HepG2 (cell line): ENCODE data around the gene AGBL2. TPM values are rescaled to one million over a fixed set of nuclear protein-coding genes. Genes with fewer than 3 reads are reported as not detected.
A peak's percentile ranks its signal among the peaks of the same experiment; 100 is the strongest.

Experiments
- ATRX ChIP-seq: sonication (generic); formaldehyde crosslinking; IDR thresholded peaks from 2 replicates; pipeline ENCODE4 v1.4.0; 2020; ENCODE audit warnings: missing genetic modification reagents, borderline replicate concordance
- CBX5 ChIP-seq: sonication (generic); formaldehyde crosslinking; IDR thresholded peaks from 2 replicates; pipeline ENCODE4 v1.4.0; 2020; ENCODE audit warnings: missing genetic modification reagents, borderline replicate concordance
- CHD2 ChIP-seq: IDR thresholded peaks from 2 replicates; pipeline ENCODE4 v1.6.1; 2011; ENCODE audit warnings: low read depth, low read length, improper control_type of control experiment
- EHMT2 ChIP-seq: fragments of 200-600 bp; sonication (generic); IDR thresholded peaks from 2 replicates; pipeline ENCODE4 v1.7.0; 2017; ENCODE audit warnings: antibody characterized with exemption, low read depth, low read length, borderline replicate concordance
- GLI4 ChIP-seq: sonication (generic); formaldehyde crosslinking; IDR thresholded peaks from 2 replicates; pipeline ENCODE4 v1.5.1; 2020; ENCODE audit warnings: missing genetic modification reagents, mild to moderate bottlenecking, moderate library complexity, borderline replicate concordance
- HOXD1 ChIP-seq: sonication (generic); formaldehyde crosslinking; IDR thresholded peaks from 2 replicates; pipeline ENCODE4 v1.5.0; 2020; ENCODE audit warnings: missing genetic modification reagents
- NCOA2 ChIP-seq: sonication (generic); formaldehyde crosslinking; IDR thresholded peaks from 2 replicates; pipeline ENCODE4 v1.8.0; 2022; ENCODE audit warnings: inconsistent platforms
- NCOA5 ChIP-seq: sonication (generic); formaldehyde crosslinking; IDR thresholded peaks from 2 replicates; pipeline ENCODE4 v1.4.0; 2020; ENCODE audit warnings: missing genetic modification reagents
- RBM39 ChIP-seq: fragments of 200-400 bp; formaldehyde crosslinking; IDR thresholded peaks from one replicate; pipeline ENCODE4 v1.6.1; 2018; ENCODE audit warnings: antibody characterized with exemption, mild to moderate bottlenecking, low read depth, low read length; ENCODE audit not compliant: poor library complexity, severe bottlenecking
- RXRB ChIP-seq: IDR thresholded peaks from 2 replicates; pipeline ENCODE4 v1.6.1; 2016; ENCODE audit warnings: borderline replicate concordance, missing genetic modification reagents, missing compliant biosample characterization
- SUZ12 ChIP-seq: fragments of 150-350 bp; IDR thresholded peaks from 2 replicates; pipeline ENCODE4 v1.6.1; 2014; ENCODE audit warnings: low read depth, low read length
- THAP9 ChIP-seq: sonication (generic); formaldehyde crosslinking; IDR thresholded peaks from 2 replicates; pipeline ENCODE4; 2020; ENCODE audit warnings: missing genetic modification reagents, mild to moderate bottlenecking, borderline replicate concordance
- TRIM22 ChIP-seq: fragments of 450-650 bp; IDR thresholded peaks from 2 replicates; pipeline ENCODE4 v1.6.1; 2017
- ZNF160 ChIP-seq: sonication (generic); formaldehyde crosslinking; IDR thresholded peaks from 2 replicates; pipeline ENCODE4 v1.8.0; 2022; ENCODE audit warnings: mild to moderate bottlenecking, inconsistent platforms, missing genetic modification reagents
- ZNF556 ChIP-seq: sonication (generic); formaldehyde crosslinking; IDR thresholded peaks from 2 replicates; pipeline ENCODE4 v1.4.0; 2020; ENCODE audit warnings: mild to moderate bottlenecking, missing genetic modification reagents, borderline replicate concordance
- ZNF589 ChIP-seq: sonication (generic); formaldehyde crosslinking; conservative IDR thresholded peaks from 2 replicates; pipeline ENCODE4 v1.8.0; 2022; ENCODE audit warnings: mild to moderate bottlenecking, moderate library complexity, missing genetic modification reagents
- ZNF777 ChIP-seq: sonication (generic); formaldehyde crosslinking; IDR thresholded peaks from 2 replicates; pipeline ENCODE4 v1.4.0; 2020; ENCODE audit warnings: missing genetic modification reagents
- ZSCAN21 ChIP-seq: sonication (generic); formaldehyde crosslinking; IDR thresholded peaks from 2 replicates; pipeline ENCODE4 v1.8.0; 2022; ENCODE audit warnings: mild to moderate bottlenecking, missing genetic modification reagents, moderate library complexity, borderline replicate concordance
- ZSCAN22 ChIP-seq: sonication (generic); formaldehyde crosslinking; IDR thresholded peaks from 2 replicates; pipeline ENCODE4 v1.4.0; 2020; ENCODE audit warnings: mild to moderate bottlenecking, missing genetic modification reagents
- polyA plus RNA-seq, 8 experiments: library from polyadenylated mRNA; depleted of rRNA in 3 of 8; stranded (reverse) in 7 of 8; unstranded in 1 of 8; fragments of >200 nt; fragmentation: Illumina TruSeq in 4 of 8; extraction: Trizol in 4 of 8; gene quantifications; 2 replicates each; pipeline versions ENCODE4 v1.2.1 to v1.2.3, GENCODE V29; 2011 to 2016; ENCODE audit warnings: low read depth in 4 of 8, missing spikeins in 1 of 8, mixed read lengths in 1 of 8; ENCODE audit not compliant: insufficient read depth in 1 of 8
- total RNA-seq, 5 experiments: library from RNA; depleted of rRNA; stranded (reverse); fragments of >200 nt; fragmentation: Illumina TruSeq; extraction: Trizol; gene quantifications; 2 replicates each; pipeline ENCODE4 v1.2.3, GENCODE V29; 2016; ENCODE audit warnings: low read depth in 1 of 5
- TF ChIP-seq, protein P1 (sequence below): sonication (generic); formaldehyde crosslinking; IDR thresholded peaks from 2 replicates; pipeline ENCODE4 v1.5.0; 2020; ENCODE audit warnings: mild to moderate bottlenecking, missing genetic modification reagents

The AGBL2 gene
- total and polyA plus RNA-seq, 2 of the 13 experiments (the other 11 are each of a cell fraction or from before 2014, with no cell fraction given) = 1.6 to 5.7 TPM

DNA sequence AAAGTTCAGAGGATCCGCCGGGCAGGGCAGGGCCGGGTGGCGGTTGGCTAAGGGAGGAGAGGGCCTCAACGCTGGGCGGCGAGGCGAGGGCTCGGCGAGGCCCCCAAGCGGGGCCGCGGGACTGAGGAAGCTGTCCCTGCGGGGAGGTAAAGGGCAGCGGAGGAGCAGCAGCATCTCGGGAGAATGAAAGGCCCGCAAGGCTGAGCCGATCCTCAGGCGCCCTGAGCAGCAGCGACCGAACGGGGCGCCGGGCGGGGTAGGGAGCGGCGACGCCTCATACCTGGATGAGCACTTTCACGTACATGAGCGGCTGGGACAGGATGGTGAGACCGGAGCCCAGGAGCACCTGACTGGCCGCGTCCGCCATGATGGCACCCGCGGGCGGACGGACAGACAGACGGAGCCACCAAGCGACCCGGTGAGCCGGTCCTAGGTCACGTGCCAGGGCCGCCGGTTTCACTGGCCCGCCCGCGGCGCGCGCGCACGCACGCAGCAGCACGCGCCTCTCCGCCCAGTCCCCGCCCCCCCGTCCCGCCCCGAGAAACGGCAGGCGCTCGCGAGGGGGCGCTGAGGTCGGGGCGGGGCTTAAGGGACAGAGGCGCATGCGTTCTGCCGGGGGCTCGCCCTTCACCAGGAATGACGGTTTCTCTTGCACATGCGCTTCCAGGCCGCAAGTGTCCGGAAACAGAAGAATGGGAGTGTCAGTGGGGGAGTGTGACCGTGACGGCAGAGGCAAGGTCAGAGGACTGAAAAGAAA is 72.9 kb downstream of the AGBL2 start, which contains the start of gene MTCH2 (continued):
- TF ChIP-seq, protein P1, sequence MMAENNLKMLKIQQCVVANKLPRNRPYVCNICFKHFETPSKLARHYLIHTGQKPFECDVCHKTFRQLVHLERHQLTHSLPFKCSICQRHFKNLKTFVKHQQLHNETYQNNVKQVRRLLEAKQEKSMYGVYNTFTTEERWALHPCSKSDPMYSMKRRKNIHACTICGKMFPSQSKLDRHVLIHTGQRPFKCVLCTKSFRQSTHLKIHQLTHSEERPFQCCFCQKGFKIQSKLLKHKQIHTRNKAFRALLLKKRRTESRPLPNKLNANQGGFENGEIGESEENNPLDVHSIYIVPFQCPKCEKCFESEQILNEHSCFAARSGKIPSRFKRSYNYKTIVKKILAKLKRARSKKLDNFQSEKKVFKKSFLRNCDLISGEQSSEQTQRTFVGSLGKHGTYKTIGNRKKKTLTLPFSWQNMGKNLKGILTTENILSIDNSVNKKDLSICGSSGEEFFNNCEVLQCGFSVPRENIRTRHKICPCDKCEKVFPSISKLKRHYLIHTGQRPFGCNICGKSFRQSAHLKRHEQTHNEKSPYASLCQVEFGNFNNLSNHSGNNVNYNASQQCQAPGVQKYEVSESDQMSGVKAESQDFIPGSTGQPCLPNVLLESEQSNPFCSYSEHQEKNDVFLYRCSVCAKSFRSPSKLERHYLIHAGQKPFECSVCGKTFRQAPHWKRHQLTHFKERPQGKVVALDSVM (CRISPR knock-in tag) = peak; percentile 80; the same call in 1 of the 2 replicates
- TF ChIP-seq THAP9 (CRISPR knock-in tag) (peak; percentile 71; the same call in 1 of the 2 replicates), ZNF589 (CRISPR knock-in tag) (no peak), CBX5 (peak; percentile 59; the same call in 1 of the 2 replicates), HOXD1 (peak; percentile 18; the same call in 1 of the 2 replicates), NCOA2 (CRISPR knock-in tag) (peak; percentile 34; the same call in 1 of the 2 replicates), ZSCAN22 (CRISPR knock-in tag) (no peak), ATRX (CRISPR knock-in tag) (no peak), ZNF160 (CRISPR knock-in tag) (peak; percentile 66; the same call in 1 of the 2 replicates), ZSCAN21 (peak; percentile 66; the same call in 1 of the 2 replicates), ZNF777 (CRISPR knock-in tag) (no peak; the same call in 1 of the 2 replicates), SUZ12 (no peak), NCOA5 (CRISPR knock-in tag) (no peak), RBM39 (peak; percentile 39), CHD2 (peak; percentile 87), EHMT2 (no peak), TRIM22 (no peak), GLI4 (CRISPR knock-in tag) (peak; percentile 97; the same call in 1 of the 2 replicates), ZNF556 (peak; percentile 67; the same call in 1 of the 2 replicates), RXRB (CRISPR knock-in tag) (no peak; the same call in none of the 2 replicates)
